Thoracic aorta (tissue), 2 donors: ENCODE data around the gene PTPRM. TPM values are rescaled to one million over a fixed set of nuclear protein-coding genes. Genes with fewer than 3 reads are reported as not detected.

Experiments used
- ATAC-seq: fragments of 150-250 bp; one replicate; pipeline ENCODE4 v1.8.0; 2017; ENCODE audit warnings: low read depth; ENCODE audit not compliant: insufficient number of reproducible peaks, low FRiP score
- DNase-seq: peaks from one replicate; pipeline ENCODE4 v3.0.0-alpha.2; 2020; ENCODE audit warnings: low spot score
- H3K27ac ChIP-seq, 2 donors: fragments of 200-600 bp; sonication (generic); 1 replicate in 1 of 2; 2 replicates in 1 of 2; pipeline ENCODE4 v1.5.1; 2016; ENCODE audit warnings: mild to moderate bottlenecking in 2 of 2, moderate library complexity in 2 of 2
- H3K27me3 ChIP-seq: fragments of 200-600 bp; sonication (generic); replicated peaks from 2 replicates; pipeline ENCODE4 v1.6.0; 2016; ENCODE audit warnings: mild to moderate bottlenecking; ENCODE audit not compliant: insufficient read depth
- H3K36me3 ChIP-seq: fragments of 200-600 bp; sonication (generic); one replicate; pipeline ENCODE4 v1.5.1; 2016
- H3K4me1 ChIP-seq, 2 donors: fragments of 200-600 bp; sonication (generic); 1 replicate in 1 of 2; 2 replicates in 1 of 2; pipeline versions ENCODE4 v1.5.1 to v1.6.0; 2016; ENCODE audit warnings: low read depth in 2 of 2, mild to moderate bottlenecking in 1 of 2; ENCODE audit not compliant: control insufficient read depth in 1 of 2
- H3K4me3 ChIP-seq: fragments of 200-600 bp; sonication (generic); 2 replicates; pipeline ENCODE4 v1.5.1; 2016; ENCODE audit warnings: mild to moderate bottlenecking
- H3K9me3 ChIP-seq: fragments of 200-600 bp; sonication (generic); 2 replicates; pipeline ENCODE4 v1.5.1; 2016
- total RNA-seq, 2 donors: library from RNA; depleted of rRNA; stranded (reverse); fragments of >200 nt; gene quantifications; one replicate each; pipeline versions ENCODE4 v1.1.0 to v1.2.3, GENCODE V29; 2016
- TF ChIP-seq, protein P1 (sequence below): fragments of 200-600 bp; sonication (generic); IDR thresholded peaks from one replicate; pipeline ENCODE4 v1.5.1; 2019; ENCODE audit warnings: antibody characterized with exemption

Gene PTPRM
- total RNA-seq, 2 donors from 2014 or later = 90.3 to 102 TPM

DNA sequence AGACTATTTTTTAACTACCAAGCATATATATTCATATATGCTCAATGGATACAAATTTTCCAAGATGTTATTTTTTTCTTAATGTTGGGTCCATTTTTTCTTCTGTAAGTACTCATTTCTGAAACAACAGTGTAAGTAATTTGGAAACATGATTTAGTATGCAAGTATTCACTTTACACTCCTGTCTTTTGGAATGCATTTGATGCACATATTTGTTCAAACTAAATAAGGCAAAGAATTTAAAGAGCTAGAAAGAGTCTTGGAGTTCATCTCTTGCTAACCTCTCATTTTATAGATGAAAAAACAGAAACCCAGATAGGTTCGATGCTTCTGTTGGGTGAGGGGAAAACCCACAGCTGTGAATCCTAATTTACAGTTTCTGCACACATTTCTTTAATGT lies 602.6 kb downstream of the PTPRM start:
- ATAC-seq (no peak), DNase-seq (no peak)
- Histone ChIP-seq H3K36me3 (no peaks in the 10 kb centered on the region), H3K4me1 (no peaks in the 10 kb centered on the region), H3K4me3 (no peak overlapping the region), H3K9me3 (no peaks in the 10 kb centered on the region), H3K27me3 (no peaks in the 10 kb centered on the region), H3K27ac (no peak overlapping the region)
- TF ChIP-seq, protein P1, sequence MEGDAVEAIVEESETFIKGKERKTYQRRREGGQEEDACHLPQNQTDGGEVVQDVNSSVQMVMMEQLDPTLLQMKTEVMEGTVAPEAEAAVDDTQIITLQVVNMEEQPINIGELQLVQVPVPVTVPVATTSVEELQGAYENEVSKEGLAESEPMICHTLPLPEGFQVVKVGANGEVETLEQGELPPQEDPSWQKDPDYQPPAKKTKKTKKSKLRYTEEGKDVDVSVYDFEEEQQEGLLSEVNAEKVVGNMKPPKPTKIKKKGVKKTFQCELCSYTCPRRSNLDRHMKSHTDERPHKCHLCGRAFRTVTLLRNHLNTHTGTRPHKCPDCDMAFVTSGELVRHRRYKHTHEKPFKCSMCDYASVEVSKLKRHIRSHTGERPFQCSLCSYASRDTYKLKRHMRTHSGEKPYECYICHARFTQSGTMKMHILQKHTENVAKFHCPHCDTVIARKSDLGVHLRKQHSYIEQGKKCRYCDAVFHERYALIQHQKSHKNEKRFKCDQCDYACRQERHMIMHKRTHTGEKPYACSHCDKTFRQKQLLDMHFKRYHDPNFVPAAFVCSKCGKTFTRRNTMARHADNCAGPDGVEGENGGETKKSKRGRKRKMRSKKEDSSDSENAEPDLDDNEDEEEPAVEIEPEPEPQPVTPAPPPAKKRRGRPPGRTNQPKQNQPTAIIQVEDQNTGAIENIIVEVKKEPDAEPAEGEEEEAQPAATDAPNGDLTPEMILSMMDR = no peak

DNA sequence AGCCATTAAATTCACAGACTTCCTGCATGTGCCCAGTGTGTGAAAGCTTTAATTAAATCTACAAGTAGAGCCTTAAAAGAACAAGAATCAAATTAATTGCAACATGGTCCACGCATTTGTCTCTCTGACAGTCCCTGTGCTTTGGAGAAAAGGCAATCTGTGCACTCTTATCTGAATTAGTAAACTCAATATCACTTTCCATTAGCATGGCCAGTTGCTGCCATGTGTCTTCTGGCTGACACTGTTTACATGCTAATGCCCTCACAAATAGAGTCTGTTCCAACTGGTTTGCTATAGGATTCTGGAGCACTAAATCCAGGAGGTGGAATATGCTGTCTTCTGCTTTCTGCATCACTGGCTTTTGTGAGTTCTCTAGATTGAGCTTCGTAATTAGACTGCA lies 607.7 kb downstream of the PTPRM start:
- no peak overlapping the region for H3K27ac ChIP-seq
- DNase-seq (no peak), ATAC-seq (no peak)
- H3K4me1 ChIP-seq = peaks cover 10 to 20% of the 10 kb centered on the region in 2 donors
- TF ChIP-seq, protein P1 = no peak
- no peaks in the 10 kb centered on the region for H3K9me3 ChIP-seq
- no peaks in the 10 kb centered on the region for H3K36me3 ChIP-seq
- no peak overlapping the region for H3K4me3 ChIP-seq
- H3K27me3 ChIP-seq = no peaks in the 10 kb centered on the region

DNA sequence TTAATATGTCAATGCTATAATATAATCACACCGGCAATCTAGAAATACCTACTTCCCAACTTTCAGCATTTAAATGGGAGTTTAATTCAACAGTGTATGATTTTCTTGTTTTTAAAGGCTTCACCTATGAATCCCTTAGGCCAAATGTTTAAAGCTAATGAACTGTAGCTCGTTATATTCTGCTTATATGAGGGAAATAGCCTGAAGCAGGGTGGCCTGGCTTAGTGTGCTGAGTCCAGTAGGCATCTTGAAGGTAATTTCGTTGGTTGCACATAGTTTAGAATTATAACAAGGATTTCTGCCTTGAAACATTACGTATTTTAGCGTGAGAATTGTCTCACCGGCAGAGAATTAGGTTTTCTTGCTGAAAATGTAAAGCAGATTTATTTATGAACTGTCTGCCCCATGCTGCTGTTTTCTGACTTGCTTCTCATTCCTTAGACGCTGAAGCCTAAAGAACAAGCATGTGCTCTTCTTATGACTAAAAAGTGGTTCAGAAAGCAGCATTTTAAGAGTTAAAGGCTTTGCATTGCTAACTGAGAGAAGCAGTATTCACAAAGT lies 608.5 kb downstream of the PTPRM start:
- ATAC-seq = no peak
- TF ChIP-seq, protein P1 = no peak
- DNase-seq = no peak
- no peaks in the 10 kb centered on the region for H3K9me3 ChIP-seq
- H3K4me1 ChIP-seq = peaks cover 10 to 20% of the 10 kb centered on the region in 2 donors
- H3K27me3 ChIP-seq = no peaks in the 10 kb centered on the region
- no peak overlapping the region for H3K27ac ChIP-seq
- H3K36me3 ChIP-seq = no peaks in the 10 kb centered on the region
- H3K4me3 ChIP-seq = no peak overlapping the region

DNA sequence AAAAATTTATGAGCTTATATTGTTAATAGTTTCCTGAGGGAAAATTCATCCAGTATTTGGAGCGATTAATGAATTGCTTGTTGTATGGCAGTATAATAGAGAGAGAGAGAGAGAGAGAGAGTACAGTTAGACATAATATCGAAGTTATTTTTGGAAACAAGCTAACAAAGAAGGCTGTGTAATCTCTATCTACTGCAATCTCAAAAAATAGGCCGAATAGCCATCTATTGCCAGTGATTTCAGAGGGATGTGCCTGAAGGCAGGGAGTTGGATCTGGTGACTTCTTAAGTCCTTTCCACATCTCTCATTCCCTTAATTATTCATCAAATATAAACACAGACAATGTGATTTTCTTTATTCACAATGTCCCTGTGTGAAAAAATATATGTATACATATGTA lies 609.0 kb downstream of the PTPRM start:
- H3K27ac ChIP-seq = no peak overlapping the region
- TF ChIP-seq, protein P1 = no peak
- DNase-seq = no peak
- no peak for ATAC-seq
- H3K4me3 ChIP-seq = no peak overlapping the region
- H3K9me3 ChIP-seq = no peaks in the 10 kb centered on the region
- H3K36me3 ChIP-seq = no peaks in the 10 kb centered on the region
- H3K4me1 ChIP-seq = peaks cover 10 to 20% of the 10 kb centered on the region in 2 donors
- no peaks in the 10 kb centered on the region for H3K27me3 ChIP-seq

DNA sequence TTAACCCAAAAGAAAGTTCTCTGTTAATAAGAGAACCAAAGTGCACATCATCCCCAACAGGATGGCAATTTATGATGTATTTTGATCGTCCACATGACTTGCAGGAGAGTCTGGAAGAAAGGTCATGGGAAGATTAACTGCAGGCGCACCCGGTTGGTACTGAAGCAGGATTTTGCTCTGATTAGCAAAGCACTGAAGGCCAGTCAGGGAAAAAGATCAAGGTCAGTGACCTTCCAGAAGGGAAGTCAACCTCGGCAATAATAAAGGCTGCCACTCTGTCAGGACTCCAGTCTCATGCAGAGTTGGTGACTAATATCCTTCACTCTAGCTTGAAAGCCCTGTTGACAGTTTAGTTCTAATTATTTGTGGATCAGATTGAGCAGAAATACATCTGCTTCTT lies 609.4 kb downstream of the PTPRM start:
- Histone ChIP-seq H3K27me3 (no peaks in the 10 kb centered on the region), H3K4me3 (no peak overlapping the region), H3K4me1 (peaks cover 10 to 20% of the 10 kb centered on the region in 2 donors), H3K27ac (no peak overlapping the region), H3K36me3 (no peaks in the 10 kb centered on the region), H3K9me3 (no peaks in the 10 kb centered on the region)
- ATAC-seq (no peak), DNase-seq (no peak)
- TF ChIP-seq, protein P1 = no peak
